Stimulated activated effector memory CD8-positive, alpha-beta T cell treated with anti-CD3 and anti-CD28 coated beads, Interleukin-12 subunit alpha, Interleukin-12 subunit beta, amount 100 ng/mL, for 72 hours (primary cell): ENCODE data around the gene PDLIM1.

ENCODE experiments used
- ATAC-seq: fragments of 150-1000 bp; cut with Tn5 transposase; 2 replicates; pipeline ENCODE4 v1.10.0; 2021
- DNase-seq, 2 donors: peaks; one replicate each; pipeline ENCODE4 v3.0.0; 2021 to 2022; ENCODE audit warnings: low spot score in 2 of 2
- H3K27ac Mint-ChIP-seq: one replicate; pipeline ENCODE4 v1.8.0; 2022; ENCODE audit warnings: mild to moderate bottlenecking, mixed read lengths
- H3K36me3 Mint-ChIP-seq: one replicate; pipeline ENCODE4 v1.8.0; 2022; ENCODE audit warnings: mild to moderate bottlenecking, mixed read lengths
- H3K4me1 Mint-ChIP-seq: one replicate; pipeline ENCODE4 v1.8.0; 2022; ENCODE audit warnings: mixed read lengths
- H3K4me3 Mint-ChIP-seq: one replicate; pipeline ENCODE4 v1.8.0; 2022; ENCODE audit warnings: mild to moderate bottlenecking, mixed read lengths
- H3K9me3 Mint-ChIP-seq: one replicate; pipeline ENCODE4 v1.8.0; 2022; ENCODE audit warnings: mixed read lengths

Gene PDLIM1

DNA sequence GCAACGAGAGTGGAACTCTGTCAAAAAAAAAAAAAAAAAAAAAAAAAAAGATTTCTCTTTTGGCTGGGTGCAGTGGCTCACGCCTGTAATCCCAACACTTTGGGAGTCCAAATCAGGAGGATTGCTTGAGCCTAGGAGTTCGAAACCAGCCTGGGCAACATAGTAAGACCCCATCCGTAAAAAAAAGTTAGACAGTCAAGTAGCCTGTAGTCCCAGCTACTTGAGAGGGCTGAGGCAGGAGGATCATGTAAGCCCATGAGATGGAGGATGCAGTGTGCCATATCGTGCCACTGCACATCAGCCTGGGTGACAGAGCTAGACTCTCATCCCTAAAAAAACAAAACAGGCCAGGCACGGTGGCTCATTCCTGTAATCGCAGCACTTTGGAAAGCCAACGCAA, 25.2 kb downstream of the PDLIM1 start:
- no peak overlapping the region for H3K4me3 Mint-ChIP-seq
- ATAC-seq (no peak), DNase-seq (no peak)
- no peaks in the 10 kb centered on the region for H3K9me3 Mint-ChIP-seq
- H3K36me3 Mint-ChIP-seq: no peaks in the 10 kb centered on the region
- no peaks in the 10 kb centered on the region for H3K4me1 Mint-ChIP-seq
- H3K27ac Mint-ChIP-seq: no peak overlapping the region

DNA sequence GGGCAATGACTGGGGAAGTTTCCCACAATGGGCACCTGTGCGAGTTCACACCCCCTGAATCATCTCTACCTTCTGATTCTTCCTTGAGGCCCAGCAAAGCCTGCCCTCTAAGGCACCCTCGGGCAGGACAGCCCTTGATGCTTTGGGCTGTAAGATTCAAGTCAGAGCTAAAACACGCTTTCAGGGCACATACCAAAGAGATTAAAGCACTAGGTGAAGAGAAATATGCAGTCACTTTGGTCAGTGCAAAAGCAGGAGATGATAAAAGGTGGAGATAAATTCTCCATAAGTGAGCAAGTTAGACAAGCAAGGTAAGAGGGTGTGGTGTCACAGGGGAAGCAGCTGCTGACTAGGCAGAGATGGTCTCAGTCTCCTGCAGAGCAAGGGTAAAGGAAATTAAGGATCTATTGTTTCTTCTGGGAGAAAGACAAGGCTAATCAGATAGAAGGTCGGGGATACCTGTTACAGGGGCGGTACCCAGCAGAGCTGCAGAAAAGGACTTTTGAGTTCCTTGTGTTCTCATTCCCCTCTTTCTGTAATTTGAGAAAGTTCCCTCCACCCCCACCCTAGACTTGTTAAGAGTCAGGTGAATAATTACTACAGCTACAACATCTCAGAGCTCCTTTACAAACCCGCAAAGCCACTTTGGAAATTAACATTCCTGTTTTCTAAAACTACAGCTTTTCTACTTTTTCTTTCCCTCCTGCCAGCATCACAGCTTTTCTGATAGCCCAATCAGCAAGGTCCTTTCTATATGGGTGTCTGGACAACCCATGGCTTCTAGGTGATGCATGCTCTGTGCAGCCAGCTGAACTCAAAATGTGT, 26.4 kb downstream of the PDLIM1 start:
- Mint-ChIP-seq H3K36me3 (no peaks in the 10 kb centered on the region), H3K4me3 (no peak overlapping the region), H3K4me1 (no peaks in the 10 kb centered on the region), H3K9me3 (no peaks in the 10 kb centered on the region), H3K27ac (no peak overlapping the region)
- DNase-seq (no peak), ATAC-seq (no peak)

DNA sequence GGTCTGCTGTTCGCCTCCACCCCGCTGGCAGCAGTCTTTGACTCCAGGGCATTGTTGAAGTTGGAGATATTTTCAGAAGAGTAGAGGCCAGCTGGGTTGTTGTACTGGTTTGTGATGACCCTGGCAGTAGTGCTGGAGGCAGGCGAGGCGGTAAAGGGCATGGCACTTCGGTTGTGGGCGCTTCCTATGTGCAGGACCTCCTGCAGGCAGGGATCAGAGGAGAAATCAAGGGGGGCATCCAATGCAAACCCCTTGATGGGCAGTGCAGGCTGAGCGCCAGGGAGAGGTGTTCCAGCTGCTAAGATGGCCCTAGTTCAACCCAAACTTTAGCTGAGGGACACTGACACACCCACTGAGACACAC, 27.0 kb downstream of the PDLIM1 start:
- no peaks in the 10 kb centered on the region for H3K36me3 Mint-ChIP-seq
- H3K4me3 Mint-ChIP-seq: no peak overlapping the region
- no peaks in the 10 kb centered on the region for H3K4me1 Mint-ChIP-seq
- no peaks in the 10 kb centered on the region for H3K9me3 Mint-ChIP-seq
- ATAC-seq: no peak
- H3K27ac Mint-ChIP-seq: no peak overlapping the region
- DNase-seq: no peak

DNA sequence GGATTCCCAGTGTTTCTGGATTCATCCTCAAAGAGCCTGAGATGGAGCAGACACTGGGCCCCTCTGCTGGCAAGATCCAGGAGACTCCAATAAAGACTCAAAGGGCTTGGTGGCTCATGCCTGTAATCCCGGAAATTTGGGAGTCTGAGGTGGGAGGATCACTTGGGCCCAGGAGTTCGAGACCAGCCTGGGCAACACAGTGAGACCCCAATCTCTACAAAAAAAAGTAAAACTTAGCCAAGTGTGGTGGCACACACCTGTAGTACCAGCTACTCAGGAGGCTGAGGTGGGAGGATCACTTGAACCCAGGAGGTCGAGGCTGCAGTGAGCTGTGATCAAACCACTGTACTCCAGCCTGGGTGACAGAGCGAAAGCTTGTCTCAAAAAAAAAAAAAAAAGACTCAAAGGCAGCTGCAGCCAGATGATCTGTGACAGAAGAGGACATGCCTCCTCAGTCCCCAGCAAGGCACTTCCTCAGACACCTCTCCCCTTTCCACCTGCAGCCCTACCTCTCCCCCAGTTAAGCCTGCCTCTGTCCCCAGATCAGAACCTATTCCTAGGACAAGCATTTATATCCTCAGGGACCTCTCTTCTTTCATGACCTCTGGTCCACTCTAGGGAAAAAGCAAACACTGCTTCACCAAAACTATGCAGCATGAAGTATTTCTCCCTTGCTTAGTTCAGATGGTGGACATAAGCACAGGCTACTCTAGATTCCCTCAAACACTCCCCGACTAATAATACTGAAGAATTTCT, 27.9 kb downstream of the PDLIM1 start:
- no peak overlapping the region for H3K4me3 Mint-ChIP-seq
- H3K36me3 Mint-ChIP-seq: no peaks in the 10 kb centered on the region
- no peaks in the 10 kb centered on the region for H3K4me1 Mint-ChIP-seq
- DNase-seq: no peak
- H3K27ac Mint-ChIP-seq: no peak overlapping the region
- H3K9me3 Mint-ChIP-seq: no peaks in the 10 kb centered on the region
- no peak for ATAC-seq

DNA sequence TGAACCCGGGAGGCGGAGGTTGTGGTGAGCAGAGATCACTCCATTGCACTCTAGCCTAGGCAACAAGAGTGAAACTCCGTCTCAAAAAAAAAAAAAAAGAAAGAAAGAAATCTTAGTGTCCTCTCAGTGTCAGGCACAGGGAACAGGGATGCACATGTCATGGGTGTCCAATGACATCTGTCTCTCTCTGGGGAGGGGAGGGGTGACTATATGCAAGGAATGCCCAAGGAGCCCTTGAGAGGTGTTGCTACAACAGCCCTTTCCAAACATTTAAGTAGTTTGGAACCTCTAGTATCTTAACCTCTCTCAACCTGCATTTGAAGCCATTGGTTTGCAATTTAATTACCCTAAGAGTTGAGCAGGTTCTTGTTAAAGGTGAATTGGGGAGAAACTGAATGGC, 28.9 kb downstream of the PDLIM1 start:
- Mint-ChIP-seq H3K9me3 (no peaks in the 10 kb centered on the region), H3K27ac (no peak overlapping the region), H3K4me1 (no peaks in the 10 kb centered on the region), H3K36me3 (peaks cover 1% of the 10 kb centered on the region), H3K4me3 (no peak overlapping the region)
- DNase-seq (no peak), ATAC-seq (no peak)

DNA sequence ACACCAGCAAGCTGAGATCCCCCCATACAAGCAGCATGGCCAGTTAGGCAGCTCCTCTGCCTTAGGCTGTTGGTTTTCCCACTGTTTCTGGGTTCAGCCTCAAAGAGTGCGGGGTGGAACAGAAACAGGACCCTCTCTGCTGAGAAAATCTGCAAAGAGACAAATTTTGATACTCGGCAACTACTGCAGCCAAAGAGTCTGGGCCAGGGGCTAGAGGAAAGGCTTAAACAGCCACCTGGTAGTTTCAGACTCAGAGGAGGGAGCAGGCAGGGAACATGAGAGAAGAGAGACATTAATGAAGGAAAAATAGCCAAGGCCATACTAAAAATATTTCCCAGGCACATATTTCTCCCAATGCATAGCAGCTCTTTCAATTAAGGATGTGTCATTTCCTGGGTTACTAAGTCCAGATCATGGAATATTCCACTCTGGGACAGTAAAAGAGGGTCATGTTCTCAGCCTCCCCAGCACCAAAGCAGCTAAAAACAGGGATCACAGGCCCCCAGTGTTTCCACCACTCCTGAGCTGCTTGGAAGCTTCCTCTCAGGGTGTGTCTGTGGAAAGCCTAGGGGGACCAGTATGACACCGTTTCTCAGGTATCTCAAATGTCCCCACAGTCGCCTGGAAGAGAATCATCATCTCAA, 29.8 kb downstream of the PDLIM1 start:
- Mint-ChIP-seq H3K4me1 (no peaks in the 10 kb centered on the region), H3K36me3 (peaks cover 6% of the 10 kb centered on the region), H3K9me3 (no peaks in the 10 kb centered on the region), H3K4me3 (no peak overlapping the region), H3K27ac (no peak overlapping the region)
- DNase-seq: no peak
- no peak for ATAC-seq

DNA sequence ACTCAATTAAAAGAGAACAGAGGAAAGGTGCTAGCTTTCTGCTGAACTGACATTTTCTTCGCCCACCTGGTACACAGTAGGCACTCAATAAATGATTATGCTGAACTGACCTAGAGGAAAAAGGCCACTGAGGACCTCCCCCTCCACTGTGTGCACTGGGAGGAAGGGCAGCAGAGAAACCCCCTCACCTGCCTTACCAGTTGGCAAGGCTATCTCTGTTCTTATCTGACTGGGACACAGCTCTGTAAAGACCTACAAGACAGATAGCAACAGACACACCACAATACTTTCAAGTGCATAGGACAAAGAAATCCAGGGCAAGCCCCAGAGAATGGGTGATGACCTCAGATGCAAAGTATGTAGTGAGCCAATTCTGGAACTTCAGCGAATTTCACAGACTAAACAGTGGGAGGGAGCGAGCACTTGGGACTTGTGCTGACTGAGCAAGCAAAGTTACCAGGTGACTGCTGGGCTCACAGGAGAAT, 30.4 kb downstream of the PDLIM1 start:
- ATAC-seq: peak; percentile 36

DNA sequence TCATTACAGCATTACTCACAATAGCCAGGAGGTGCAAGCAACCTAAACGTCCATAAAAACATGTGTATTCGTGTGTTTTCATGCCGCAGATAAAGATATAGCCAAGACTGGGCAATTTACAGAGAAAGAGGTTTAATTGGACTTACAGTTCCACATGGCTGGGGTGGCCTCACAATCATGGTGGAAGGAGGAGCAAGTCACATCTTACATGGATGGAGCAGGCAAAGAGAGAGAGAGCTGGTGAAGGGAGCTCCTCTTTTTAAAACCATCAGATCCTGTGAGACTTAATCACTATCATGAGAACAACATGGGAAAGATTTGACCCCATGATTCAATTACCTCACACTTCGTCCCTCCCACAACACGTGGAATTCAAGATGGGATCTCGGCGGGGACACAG, 33.0 kb downstream of the PDLIM1 start:
- peaks cover 6% of the 10 kb centered on the region for H3K36me3 Mint-ChIP-seq
- no peak for DNase-seq
- no peak overlapping the region for H3K4me3 Mint-ChIP-seq

More for the DNA sequence above, 30.4 kb downstream of the PDLIM1 start:
- Mint-ChIP-seq H3K4me1 (no peaks in the 10 kb centered on the region), H3K9me3 (no peaks in the 10 kb centered on the region), H3K27ac (no peak overlapping the region), H3K36me3 (peaks cover 6% of the 10 kb centered on the region), H3K4me3 (no peak overlapping the region)
- DNase-seq: no peak

DNA sequence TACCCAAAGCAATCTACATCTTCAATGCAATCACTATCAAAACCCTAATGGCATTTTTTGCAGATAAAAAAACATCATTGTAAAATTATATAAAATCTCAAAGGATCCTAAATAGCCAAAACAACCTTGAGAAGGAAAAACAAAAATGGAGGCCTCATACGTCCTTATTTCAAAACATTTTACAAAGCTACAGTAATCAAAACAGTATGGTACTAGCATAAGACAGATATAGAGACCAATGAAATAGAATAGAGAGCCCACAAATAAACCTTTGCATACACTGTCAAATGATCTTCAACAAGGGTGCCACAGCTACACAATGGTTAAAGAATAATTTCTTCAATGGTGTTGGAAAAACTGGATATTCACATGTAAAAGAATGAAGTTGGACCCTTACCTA, 34.5 kb downstream of the PDLIM1 start:
- no peak for ATAC-seq
- peaks cover 6% of the 10 kb centered on the region for H3K36me3 Mint-ChIP-seq
- H3K4me3 Mint-ChIP-seq: no peak overlapping the region
- H3K27ac Mint-ChIP-seq: no peak overlapping the region
- no peaks in the 10 kb centered on the region for H3K9me3 Mint-ChIP-seq
- no peaks in the 10 kb centered on the region for H3K4me1 Mint-ChIP-seq
- DNase-seq: no peak

More for the DNA sequence above, 33.0 kb downstream of the PDLIM1 start:
- Mint-ChIP-seq H3K4me1 (no peaks in the 10 kb centered on the region), H3K9me3 (no peaks in the 10 kb centered on the region), H3K27ac (no peak overlapping the region)
- ATAC-seq: no peak

DNA sequence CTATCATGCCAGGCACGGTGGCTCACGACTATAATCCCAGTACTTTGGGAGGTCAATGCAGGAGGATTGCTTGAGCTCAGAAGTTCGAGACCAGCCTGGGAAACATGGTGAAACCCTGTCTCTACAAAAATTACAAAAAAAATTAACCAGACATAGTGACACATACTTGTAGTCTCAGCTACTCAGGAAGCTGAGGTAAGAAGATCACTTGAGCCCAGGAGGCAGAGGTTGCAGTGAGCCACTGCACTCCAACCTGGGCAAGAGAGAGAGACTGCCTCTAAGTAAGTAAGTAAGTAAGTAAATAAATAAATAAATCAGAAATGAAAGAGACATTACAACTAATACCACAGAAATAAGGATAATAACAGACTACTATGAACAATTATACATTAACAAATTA, 36.2 kb downstream of the PDLIM1 start:
- Mint-ChIP-seq H3K4me1 (no peaks in the 10 kb centered on the region), H3K4me3 (no peak overlapping the region), H3K9me3 (no peaks in the 10 kb centered on the region), H3K36me3 (peaks cover 6% of the 10 kb centered on the region), H3K27ac (no peak overlapping the region)
- ATAC-seq (peak; percentile 36), DNase-seq (no peak)

DNA sequence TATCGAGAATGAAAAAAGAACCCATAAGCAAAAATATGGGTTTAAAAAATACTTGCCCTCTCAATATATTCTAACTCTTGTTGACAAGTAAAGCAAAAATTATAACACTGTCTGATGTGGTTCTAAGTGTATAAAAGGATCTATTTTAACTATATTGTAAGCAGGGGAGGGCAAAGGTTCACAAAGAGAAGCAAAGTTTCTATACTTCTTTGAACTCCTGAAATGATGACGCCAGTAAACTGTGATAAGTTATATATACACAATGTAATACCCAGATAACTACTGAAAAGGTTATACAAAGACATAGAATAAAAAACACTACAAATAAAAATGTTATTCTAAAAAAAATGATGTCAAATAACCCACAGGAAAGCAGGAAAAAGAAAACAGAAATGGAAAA, 37.1 kb downstream of the PDLIM1 start:
- DNase-seq (no peak), ATAC-seq (no peak)
- H3K27ac Mint-ChIP-seq: no peak overlapping the region
- peaks cover 6% of the 10 kb centered on the region for H3K36me3 Mint-ChIP-seq
- no peak overlapping the region for H3K4me3 Mint-ChIP-seq
- H3K9me3 Mint-ChIP-seq: no peaks in the 10 kb centered on the region
- H3K4me1 Mint-ChIP-seq: no peaks in the 10 kb centered on the region

DNA sequence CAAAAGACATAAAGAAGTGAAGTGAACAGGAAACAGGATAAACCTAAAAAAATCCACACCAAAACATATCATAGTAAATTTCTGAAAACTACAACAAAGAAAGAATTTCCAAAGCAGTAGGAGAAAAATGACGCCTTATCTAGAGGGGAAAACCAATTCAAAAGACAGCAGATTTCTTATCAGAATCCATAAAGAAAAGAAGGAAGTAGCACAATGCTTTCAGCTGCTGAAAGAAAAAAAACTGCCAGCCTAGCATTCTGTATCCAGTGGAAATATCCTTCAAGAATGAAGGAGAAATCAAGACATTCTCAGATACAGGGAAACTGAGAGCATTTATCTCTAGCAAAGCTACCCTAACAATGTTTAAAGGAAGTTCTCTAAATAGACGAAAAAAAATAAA, 37.8 kb downstream of the PDLIM1 start:
- Mint-ChIP-seq H3K4me1 (no peaks in the 10 kb centered on the region), H3K36me3 (peaks cover 6% of the 10 kb centered on the region), H3K27ac (no peak overlapping the region), H3K4me3 (no peak overlapping the region), H3K9me3 (no peaks in the 10 kb centered on the region)
- DNase-seq (no peak), ATAC-seq (no peak)

DNA sequence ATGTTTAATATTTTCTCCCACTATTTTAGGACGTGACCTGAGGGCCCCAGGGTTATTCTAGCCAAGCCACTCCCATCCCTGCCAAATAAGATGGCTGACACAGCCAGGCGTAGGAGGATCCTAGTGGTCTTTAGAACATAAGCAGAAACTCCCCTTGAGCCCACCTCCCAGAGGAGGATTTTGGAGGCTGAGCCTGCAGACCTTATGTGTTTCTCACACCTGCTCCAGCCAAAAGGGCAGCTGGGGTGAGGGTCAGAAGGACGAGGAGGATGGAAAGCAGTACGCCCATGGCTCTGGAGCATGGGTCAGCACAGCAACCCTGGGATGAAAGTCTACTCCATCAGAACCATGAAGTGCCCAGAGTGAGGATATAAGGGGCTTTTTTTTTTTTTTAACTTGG, 39.9 kb downstream of the PDLIM1 start:
- no peak for DNase-seq
- no peak for ATAC-seq
- Mint-ChIP-seq H3K9me3 (no peaks in the 10 kb centered on the region), H3K27ac (no peak overlapping the region), H3K4me3 (no peak overlapping the region), H3K36me3 (no peaks in the 10 kb centered on the region), H3K4me1 (peaks cover 2% of the 10 kb centered on the region)

DNA sequence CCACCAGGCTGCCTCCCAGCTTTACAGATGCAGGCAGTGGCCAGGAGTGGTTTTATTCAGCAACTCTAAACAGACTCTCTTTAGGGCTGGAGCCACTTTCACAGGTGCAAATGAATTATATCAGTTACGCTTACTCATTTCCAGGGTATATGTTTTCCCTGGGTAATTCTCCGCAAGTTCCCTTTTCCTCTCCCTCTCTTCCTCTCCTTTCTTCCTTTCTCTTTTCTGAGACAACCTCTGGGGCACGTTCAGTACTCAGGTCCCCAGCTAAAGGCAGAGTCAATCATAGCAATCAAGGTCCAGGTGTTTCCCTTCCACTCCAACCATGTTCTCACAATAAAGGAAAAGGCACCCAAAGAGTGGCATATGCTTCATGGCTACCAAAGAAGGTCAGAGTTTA, 41.3 kb downstream of the PDLIM1 start:
- ATAC-seq (no peak), DNase-seq (no peak)
- Mint-ChIP-seq H3K27ac (no peak overlapping the region), H3K9me3 (no peaks in the 10 kb centered on the region), H3K4me1 (peaks cover 5% of the 10 kb centered on the region), H3K36me3 (no peaks in the 10 kb centered on the region), H3K4me3 (no peak overlapping the region)

DNA sequence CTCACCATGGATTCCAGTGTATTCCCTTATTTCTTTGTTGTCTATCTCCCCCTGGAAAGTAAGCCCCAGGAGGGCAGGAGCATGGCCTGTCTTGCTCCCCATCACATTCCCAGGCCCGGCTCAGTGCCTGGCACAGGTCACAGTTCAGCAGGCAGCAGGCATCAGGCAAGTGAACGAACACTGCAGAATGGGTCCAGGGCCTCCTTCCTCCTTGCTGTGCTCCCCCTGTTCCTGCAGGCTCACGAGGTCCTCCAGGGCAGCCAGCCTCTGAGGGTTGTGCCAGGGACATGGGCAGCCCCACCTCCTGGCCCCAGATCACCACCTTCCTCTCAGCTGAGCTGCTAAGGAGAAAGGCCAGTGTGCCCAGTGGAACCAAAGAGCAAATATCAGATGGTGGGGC, 41.8 kb downstream of the PDLIM1 start:
- no peak overlapping the region for H3K27ac Mint-ChIP-seq

More for the DNA sequence above, 41.8 kb downstream of the PDLIM1 start:
- DNase-seq (no peak), ATAC-seq (no peak)
- Mint-ChIP-seq H3K9me3 (no peaks in the 10 kb centered on the region), H3K4me3 (no peak overlapping the region), H3K4me1 (peaks cover 5% of the 10 kb centered on the region), H3K36me3 (no peaks in the 10 kb centered on the region)
